Immature natural killer cell (primary cell): Measurements from ENCODE around the gene GINS2. TPM values are rescaled to one million over a fixed set of nuclear protein-coding genes. Genes with fewer than 3 reads are reported as not detected.
A peak's percentile ranks its signal among the peaks of the same experiment; 100 is the strongest.

ENCODE experiments used
- DNase-seq, 3 donors: peaks; one replicate each; pipeline ENCODE4 v3.0.0; 2022; ENCODE audit warnings: mixed read lengths in 1 of 3
- H3K27ac Mint-ChIP-seq, 6 donors: one replicate each; pipeline ENCODE4 v1.8.0; 2020; ENCODE audit warnings: mixed read lengths in 6 of 6, mild to moderate bottlenecking in 5 of 6, inconsistent platforms in 4 of 6, moderate library complexity in 3 of 6
- H3K27me3 Mint-ChIP-seq, 3 donors: one replicate each; pipeline ENCODE4 v1.8.0; 2020 to 2021; ENCODE audit warnings: low read depth in 3 of 3, mild to moderate bottlenecking in 3 of 3, mixed read lengths in 3 of 3, moderate library complexity in 3 of 3, inconsistent platforms in 1 of 3
- H3K36me3 Mint-ChIP-seq, 3 donors: one replicate each; pipeline ENCODE4 v1.8.0; 2020; ENCODE audit warnings: mixed read lengths in 3 of 3, inconsistent platforms in 2 of 3, mild to moderate bottlenecking in 2 of 3
- H3K4me1 Mint-ChIP-seq, 2 donors: one replicate each; pipeline ENCODE4 v1.8.0; 2020; ENCODE audit warnings: inconsistent platforms in 2 of 2, mild to moderate bottlenecking in 2 of 2, mixed read lengths in 2 of 2, moderate library complexity in 1 of 2
- H3K4me3 Mint-ChIP-seq, 5 donors: one replicate each; pipeline ENCODE4 v1.8.0; 2020; ENCODE audit warnings: mild to moderate bottlenecking in 5 of 5, mixed read lengths in 5 of 5, inconsistent platforms in 3 of 5, moderate library complexity in 3 of 5
- H3K9me3 Mint-ChIP-seq, 6 donors: one replicate each; pipeline ENCODE4 v1.8.0; 2020; ENCODE audit warnings: mild to moderate bottlenecking in 6 of 6, mixed read lengths in 6 of 6, inconsistent platforms in 4 of 6, moderate library complexity in 3 of 6
- polyA plus RNA-seq, 3 donors: library from polyadenylated mRNA; unstranded; fragments of 300-500 nt; fragmentation: Illumina TruSeq; gene quantifications; one replicate each; pipeline ENCODE4 v1.2.3, GENCODE V29; 2021

Gene GINS2
- polyA plus RNA-seq, 3 donors from 2014 or later, result 2.0 to 2.1 TPM; not detected in 1

DNA sequence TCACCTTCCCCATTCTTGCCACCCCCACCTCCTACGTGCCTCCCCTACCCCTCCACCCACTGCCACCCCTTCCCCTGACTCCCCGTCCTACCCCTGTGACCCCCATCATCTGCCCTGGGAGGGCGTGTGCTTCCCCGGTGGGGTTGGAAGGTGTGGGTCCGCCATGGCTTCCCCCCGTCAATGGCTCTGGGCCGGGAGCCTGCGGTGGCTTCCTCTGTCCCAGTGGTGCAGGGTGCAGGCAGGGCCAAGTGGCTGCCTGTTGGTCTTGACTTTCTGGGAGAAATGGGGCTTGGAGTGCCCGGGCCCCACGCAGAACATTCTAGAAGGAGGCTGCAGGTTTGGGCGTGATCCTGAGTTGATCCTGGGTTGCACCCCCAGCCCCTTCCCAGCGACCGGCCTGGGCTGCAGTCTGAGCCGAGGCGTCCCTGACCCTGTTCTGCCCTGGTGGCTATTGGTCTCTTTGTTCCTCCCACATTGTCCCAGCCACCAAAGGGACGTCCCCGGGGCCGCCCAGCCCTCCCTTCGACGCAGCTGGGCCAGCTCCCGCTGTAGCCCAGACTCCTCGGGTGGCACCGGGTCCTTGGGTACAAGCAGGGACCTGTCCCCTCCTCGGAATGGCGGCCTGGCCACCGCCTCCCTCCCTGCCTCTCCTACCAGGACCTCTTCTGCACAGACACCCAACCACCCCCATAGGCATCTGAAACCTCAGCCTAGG lies 49.9 kb downstream of the GINS2 start:
- Mint-ChIP-seq H3K27me3 (peaks cover 3 to 10% (median 8%) of the 10 kb centered on the region in 3 donors), H3K9me3 (no peaks in the 10 kb centered on the region), H3K4me1 (peaks cover 21 to 39% of the 10 kb centered on the region in 2 donors), H3K36me3 (no peaks in the 10 kb centered on the region), H3K4me3 (no peak overlapping the region), H3K27ac (peak overlapping the region in 1 of 6 donors; percentile 58)
- DNase-seq, result no peak

- Mint-ChIP-seq H3K9me3 (no peaks in the 10 kb centered on the region), H3K36me3 (no peaks in the 10 kb centered on the region), H3K4me1 (peaks cover 18 to 36% of the 10 kb centered on the region in 2 donors), H3K27me3 (peaks cover 2 to 9% (median 6%) of the 10 kb centered on the region in 3 donors), H3K27ac (no peak overlapping the region), H3K4me3 (no peak overlapping the region)
- no peak for DNase-seq
These were observed 50.7 kb downstream of the GINS2 start for GRCh38 chr16:85637808-85638647.

GRCh38 chr16:85637061-85637807 lies 51.5 kb downstream of the GINS2 start:
- H3K36me3 Mint-ChIP-seq, result no peaks in the 10 kb centered on the region
- no peaks in the 10 kb centered on the region for H3K9me3 Mint-ChIP-seq
- no peak overlapping the region for H3K27ac Mint-ChIP-seq
- H3K4me1 Mint-ChIP-seq, result peaks cover 15 to 31% of the 10 kb centered on the region in 2 donors
- DNase-seq, result no peak
- peaks cover 0 to 7% (median 2%) of the 10 kb centered on the region in 3 donors for H3K27me3 Mint-ChIP-seq
- no peak overlapping the region for H3K4me3 Mint-ChIP-seq

GRCh38 chr16:85636234-85636812 lies 52.4 kb downstream of the GINS2 start:
- no peak overlapping the region for H3K4me3 Mint-ChIP-seq
- H3K27me3 Mint-ChIP-seq, result peaks cover 0 to 7% (median 2%) of the 10 kb centered on the region in 3 donors
- no peaks in the 10 kb centered on the region for H3K9me3 Mint-ChIP-seq
- no peak for DNase-seq
- peaks cover 9 to 31% of the 10 kb centered on the region in 2 donors for H3K4me1 Mint-ChIP-seq
- H3K36me3 Mint-ChIP-seq, result no peaks in the 10 kb centered on the region
- no peak overlapping the region for H3K27ac Mint-ChIP-seq

DNA sequence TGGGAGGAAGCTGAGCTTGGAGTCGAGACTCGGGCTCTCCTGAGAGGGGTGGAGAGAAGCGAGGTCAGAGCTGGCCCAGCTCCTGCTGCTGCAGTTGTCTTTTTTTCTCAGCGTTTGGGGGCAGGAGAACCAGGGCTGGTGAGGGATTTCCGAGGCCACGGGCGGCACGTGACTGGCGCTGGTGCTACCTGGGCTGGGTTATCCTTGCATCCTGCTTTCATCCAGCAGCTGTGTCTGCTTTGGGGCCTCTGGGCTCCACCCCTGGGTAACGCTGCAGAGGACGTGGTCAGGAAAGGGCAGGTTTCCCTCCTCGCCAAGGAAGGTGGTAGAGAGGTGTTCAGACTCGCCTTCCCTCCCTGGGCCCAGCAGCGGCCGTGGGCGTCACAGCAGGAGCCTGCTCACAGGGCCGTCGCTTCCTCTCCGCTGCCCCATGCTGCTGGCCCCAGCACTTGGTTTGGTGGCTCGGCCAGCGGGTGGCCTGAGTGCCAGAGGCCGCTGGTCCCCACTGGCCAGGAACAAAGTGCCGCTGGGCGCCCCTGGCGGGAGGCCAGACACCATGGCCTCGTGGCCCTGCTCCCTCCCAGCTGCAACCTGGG lies 53.1 kb downstream of the GINS2 start:
- Mint-ChIP-seq H3K36me3 (no peaks in the 10 kb centered on the region), H3K27ac (peak overlapping the region in 1 of 6 donors; percentile 28), H3K27me3 (peaks cover 0 to 4% (median 2%) of the 10 kb centered on the region in 3 donors), H3K4me1 (peaks cover 9 to 33% of the 10 kb centered on the region in 2 donors), H3K9me3 (no peaks in the 10 kb centered on the region), H3K4me3 (no peak overlapping the region)
- DNase-seq, result no peak

- no peak for DNase-seq
- Mint-ChIP-seq H3K9me3 (peaks cover 0 to under 1% (median 0%) of the 10 kb centered on the region in 6 donors), H3K36me3 (peaks cover 0 to 2% (median under 1%) of the 10 kb centered on the region in 3 donors), H3K4me3 (peak overlapping the region in 1 of 5 donors; percentile 18), H3K27me3 (peaks cover 0 to 4% (median 2%) of the 10 kb centered on the region in 3 donors), H3K27ac (peak overlapping the region in 1 of 6 donors; percentile 28), H3K4me1 (peaks cover 16 to 39% of the 10 kb centered on the region in 2 donors)
These were observed 53.8 kb downstream of the GINS2 start for GRCh38 chr16:85634747-85635544.

- Mint-ChIP-seq H3K4me3 (no peak overlapping the region), H3K27ac (no peak overlapping the region)
- DNase-seq, result no peak
These were observed 54.9 kb downstream of the GINS2 start for GRCh38 chr16:85633888-85634287.

DNA sequence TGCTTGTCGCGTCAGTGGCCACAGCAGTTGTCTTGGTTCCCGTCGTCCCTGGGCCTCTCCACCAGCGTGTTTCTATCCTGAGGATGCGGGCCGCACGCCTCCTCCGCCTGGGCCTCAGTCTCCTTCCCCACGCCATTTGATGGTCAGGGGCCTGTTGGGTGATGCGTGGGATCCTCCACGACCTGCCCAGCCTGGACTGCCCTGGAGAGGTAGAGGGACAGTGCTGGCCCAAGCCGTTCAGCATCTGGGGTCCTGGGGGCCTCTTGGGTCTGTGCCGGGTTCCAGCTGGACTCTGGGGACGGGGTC lies 55.4 kb downstream of the GINS2 start:
- peaks cover 0 to 5% (median 0%) of the 10 kb centered on the region in 6 donors for H3K9me3 Mint-ChIP-seq

More at GRCh38 chr16:85633888-85634287, 54.9 kb downstream of the GINS2 start:
- Mint-ChIP-seq H3K9me3 (peaks cover 0 to 5% (median 0%) of the 10 kb centered on the region in 6 donors), H3K27me3 (peaks cover 2 to 6% (median 4%) of the 10 kb centered on the region in 3 donors), H3K36me3 (peaks cover 3 to 8% (median 6%) of the 10 kb centered on the region in 3 donors), H3K4me1 (peaks cover 27 to 47% of the 10 kb centered on the region in 2 donors)

GRCh38 chr16:85632709-85633437 lies 55.9 kb downstream of the GINS2 start:
- peak overlapping the region in 1 of 6 donors; percentile 45 for H3K27ac Mint-ChIP-seq
- H3K4me3 Mint-ChIP-seq, result no peak overlapping the region
- peaks cover 3 to 8% (median 6%) of the 10 kb centered on the region in 3 donors for H3K36me3 Mint-ChIP-seq
- peaks cover 2 to 10% (median 4%) of the 10 kb centered on the region in 3 donors for H3K27me3 Mint-ChIP-seq
- H3K4me1 Mint-ChIP-seq, result peaks cover 34 to 56% of the 10 kb centered on the region in 2 donors
- no peak for DNase-seq
- H3K9me3 Mint-ChIP-seq, result peaks cover 0 to 5% (median 0%) of the 10 kb centered on the region in 6 donors

More for the DNA sequence above, 55.4 kb downstream of the GINS2 start:
- Mint-ChIP-seq H3K36me3 (peaks cover 3 to 8% (median 6%) of the 10 kb centered on the region in 3 donors), H3K4me1 (peaks cover 32 to 52% of the 10 kb centered on the region in 2 donors), H3K4me3 (no peak overlapping the region), H3K27ac (no peak overlapping the region), H3K27me3 (peaks cover 2 to 10% (median 4%) of the 10 kb centered on the region in 3 donors)
- DNase-seq, result no peak

- DNase-seq, result no peak
- Mint-ChIP-seq H3K4me1 (peaks cover 41 to 59% of the 10 kb centered on the region in 2 donors), H3K36me3 (peaks cover 3 to 8% (median 6%) of the 10 kb centered on the region in 3 donors)
These were observed 56.9 kb downstream of the GINS2 start for GRCh38 chr16:85631802-85632393.

GRCh38 chr16:85631230-85631629 lies 57.5 kb downstream of the GINS2 start:
- peaks cover 3 to 8% (median 6%) of the 10 kb centered on the region in 3 donors for H3K36me3 Mint-ChIP-seq
- H3K27ac Mint-ChIP-seq, result peak overlapping the region in 1 of 6 donors; percentile 16
- H3K4me1 Mint-ChIP-seq, result peaks cover 48 to 64% of the 10 kb centered on the region in 2 donors
- no peak overlapping the region for H3K4me3 Mint-ChIP-seq
- H3K27me3 Mint-ChIP-seq, result peaks cover 2 to 14% (median 10%) of the 10 kb centered on the region in 3 donors
- DNase-seq, result no peak
- H3K9me3 Mint-ChIP-seq, result peaks cover 0 to 5% (median under 1%) of the 10 kb centered on the region in 6 donors

More at GRCh38 chr16:85631802-85632393, 56.9 kb downstream of the GINS2 start:
- peaks cover 0 to 5% (median under 1%) of the 10 kb centered on the region in 6 donors for H3K9me3 Mint-ChIP-seq
- H3K4me3 Mint-ChIP-seq, result no peak overlapping the region
- peaks cover 2 to 10% (median 9%) of the 10 kb centered on the region in 3 donors for H3K27me3 Mint-ChIP-seq
- peak overlapping the region in 3 of 6 donors; percentile 24 to 45 (median 39) for H3K27ac Mint-ChIP-seq
